Stimulated activated CD4-positive, alpha-beta T cell treated with anti-CD3 and anti-CD28 coated beads, Interleukin-15, amount 100 ng/mL, for 48 hours (primary cell): Measurements from ENCODE around the gene APH1B.
"Not testable (repeated sequence)": the region's sequence is repeated elsewhere in the genome, so short reads cannot be mapped to it uniquely, and the experiment has no call there.

Source experiments
- DNase-seq, 2 donors: peaks; one replicate each; pipeline ENCODE4 v3.0.0-alpha.2; 2020; ENCODE audit warnings: low read depth in 2 of 2

Gene APH1B

DNA sequence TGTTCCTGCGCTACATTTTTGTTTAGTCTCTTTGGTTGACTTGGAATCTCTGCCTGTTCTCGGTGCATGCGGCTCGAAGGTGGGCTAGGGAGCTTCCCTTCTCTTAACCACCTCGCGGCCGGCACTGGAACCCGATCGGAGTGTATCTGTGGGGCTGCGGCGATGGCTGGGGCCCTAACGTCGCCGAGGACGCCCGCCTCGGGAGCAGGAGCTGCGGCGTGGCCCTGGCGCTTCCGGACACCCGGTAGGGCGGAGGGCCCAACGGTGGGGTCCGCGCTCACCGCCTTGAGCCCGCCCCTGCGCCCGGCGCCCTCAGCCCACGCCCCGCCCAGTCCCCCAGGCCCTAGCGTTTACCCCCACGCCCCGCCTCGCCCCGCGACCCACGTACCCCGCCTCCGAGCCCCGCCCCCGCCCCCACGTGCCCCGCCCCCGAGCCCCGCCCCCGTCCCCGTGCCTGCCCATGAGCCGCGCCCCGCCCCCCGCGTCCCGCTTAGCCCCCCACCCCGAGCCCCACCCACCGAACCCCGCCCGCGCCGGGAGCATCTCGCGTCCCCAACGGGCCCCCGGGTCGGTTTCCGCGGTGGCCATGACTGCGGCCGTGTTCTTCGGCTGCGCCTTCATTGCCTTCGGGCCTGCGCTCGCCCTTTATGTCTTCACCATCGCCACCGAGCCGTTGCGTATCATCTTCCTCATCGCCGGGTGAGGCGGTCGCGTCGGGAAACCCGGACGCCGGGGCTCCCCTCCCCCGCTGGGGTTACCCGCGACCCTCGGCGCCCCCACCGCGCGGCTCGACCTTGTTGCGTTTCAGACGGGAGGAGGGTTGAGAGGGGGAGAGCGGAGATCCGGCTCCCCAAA, at the start of gene APH1B:
Gene APH1B, plus strand, starts transcription at position 568 of the 855 bp plus-strand sequence. Its CDS starts 19 bp downstream, at position 587.
- DNase-seq: peak; percentile 35 to 55

- DNase-seq: no peak
These were observed 49.7 kb upstream of the APH1B start for GRCh38 chr15:63227689-63228088.

DNA sequence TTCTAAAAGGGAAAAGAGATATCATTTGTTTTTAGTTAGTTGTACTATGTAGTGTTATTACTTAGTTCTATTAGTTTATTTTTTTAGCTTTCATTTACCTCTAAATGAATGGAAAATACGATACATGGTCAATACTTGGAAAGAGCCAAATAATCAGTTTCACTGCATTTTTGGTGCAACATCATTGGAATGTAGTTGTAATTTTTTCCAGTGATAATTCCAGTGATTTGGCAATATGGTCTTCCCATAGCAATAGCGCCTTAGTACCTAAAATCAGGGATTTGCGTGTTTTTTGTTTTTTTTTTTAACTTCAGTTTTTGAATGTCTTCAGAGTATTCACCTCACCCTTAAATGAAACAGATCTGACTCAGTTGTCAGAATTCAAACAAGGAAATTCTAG, 46.2 kb upstream of the APH1B start:
- no peak for DNase-seq

DNA sequence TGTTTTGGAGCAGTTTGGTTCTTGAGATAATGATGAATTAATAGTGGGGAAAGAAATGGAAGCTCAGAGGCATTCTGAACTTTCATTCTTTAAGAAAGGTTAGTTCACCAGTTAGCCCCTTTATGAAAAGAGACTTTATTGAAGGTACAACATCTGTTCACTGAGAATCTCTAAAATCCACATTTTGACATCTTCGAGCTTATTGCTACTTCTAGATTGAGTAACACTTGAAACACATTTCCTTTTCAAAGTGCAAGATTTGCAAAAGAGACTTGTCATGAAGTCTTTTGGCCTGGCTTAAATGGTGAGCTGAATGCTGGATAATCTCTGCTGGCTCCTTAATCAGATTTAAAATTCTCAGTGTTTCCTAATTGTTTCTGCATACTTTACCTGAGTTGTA, 45.7 kb upstream of the APH1B start:
- DNase-seq: no peak

DNA sequence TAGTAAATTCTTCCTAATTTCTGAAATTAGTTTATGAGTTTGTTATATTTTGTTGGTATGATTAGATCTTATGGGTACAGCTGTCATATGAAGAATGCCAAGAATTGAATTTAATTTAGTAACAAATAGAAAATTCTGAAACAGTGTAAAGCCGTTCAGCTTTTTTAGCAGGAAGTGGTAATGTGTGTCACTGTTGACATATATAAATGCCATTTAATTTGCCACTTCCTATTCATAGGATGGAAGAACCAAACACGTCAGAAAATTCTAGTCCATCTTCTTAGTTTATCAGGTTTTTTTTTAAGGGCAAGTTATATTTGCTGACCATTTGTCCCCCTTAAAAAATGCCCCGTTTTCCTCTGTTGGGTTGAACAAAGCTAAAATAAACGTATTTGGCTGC, 45.0 kb upstream of the APH1B start:
- no peak for DNase-seq

- DNase-seq: no peak
These were observed 44.5 kb upstream of the APH1B start for GRCh38 chr15:63232943-63233342.

DNA sequence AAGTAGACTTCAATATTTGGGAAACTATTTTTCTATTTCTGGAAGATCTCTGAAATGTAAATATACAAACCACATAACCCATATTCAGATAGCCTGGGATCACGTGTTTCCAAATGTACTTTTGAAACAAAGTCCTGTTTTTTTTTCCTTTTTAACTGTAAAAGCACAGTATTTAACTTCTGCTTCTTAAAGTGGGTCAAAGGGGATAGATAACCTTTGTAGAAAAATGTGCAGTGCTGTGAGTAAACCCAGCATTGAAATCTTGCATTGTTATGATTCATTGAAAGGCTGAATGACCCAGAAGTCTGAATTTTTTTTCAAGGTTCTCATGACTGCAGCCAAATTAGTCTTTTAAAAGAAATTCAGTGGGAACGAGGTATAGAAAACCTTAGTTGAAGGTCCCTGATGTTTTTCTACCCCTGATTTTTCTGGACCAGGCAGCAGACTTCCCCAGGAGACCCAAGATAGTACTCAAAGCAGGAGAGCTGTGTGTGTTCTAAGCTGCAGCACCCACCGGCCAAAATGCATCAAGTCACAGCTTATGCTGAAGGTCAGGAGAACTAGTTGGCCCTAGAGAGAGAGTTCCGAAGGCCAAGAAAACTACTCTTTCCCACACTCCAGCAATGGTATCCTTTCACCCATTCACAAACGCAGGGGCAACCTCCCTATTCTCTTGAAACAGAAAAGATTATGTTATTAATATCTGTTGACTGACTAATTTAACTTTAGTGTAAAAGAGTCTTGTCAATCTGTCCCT, 43.6 kb upstream of the APH1B start:
- DNase-seq: no peak

DNA sequence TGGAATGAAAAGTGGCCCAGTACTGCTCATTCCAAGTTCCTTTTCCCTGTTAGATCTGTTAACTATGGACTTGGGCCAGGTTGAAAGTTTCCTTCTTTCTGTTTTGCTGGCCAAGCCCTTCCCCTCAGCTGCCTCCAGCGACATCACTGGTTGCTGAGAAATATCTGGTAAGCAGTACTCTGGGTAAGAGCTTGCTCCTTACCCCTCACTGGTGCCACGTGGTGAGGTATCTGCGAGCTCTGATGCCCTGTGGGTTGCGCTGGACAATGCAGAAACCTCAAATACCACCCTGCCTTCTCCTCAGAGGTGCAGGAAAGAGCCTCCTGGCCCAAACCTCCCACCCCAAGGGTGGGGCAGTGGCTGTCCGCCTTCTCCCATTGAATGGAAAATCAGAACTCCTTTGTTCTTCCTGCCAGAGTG, 42.9 kb upstream of the APH1B start:
- DNase-seq: no peak

GRCh38 chr15:63236272-63236671, 41.1 kb upstream of the APH1B start:
- DNase-seq: no peak

GRCh38 chr15:63237086-63237485, 40.3 kb upstream of the APH1B start:
- not testable (repeated sequence) for DNase-seq

- DNase-seq: no peak
These were observed 39.2 kb upstream of the APH1B start for GRCh38 chr15:63238171-63238570.

GRCh38 chr15:63238796-63239195, 38.6 kb upstream of the APH1B start:
- no peak for DNase-seq

GRCh38 chr15:63240109-63240508, 37.3 kb upstream of the APH1B start:
- DNase-seq: no peak

GRCh38 chr15:63241316-63241715, 36.1 kb upstream of the APH1B start:
- DNase-seq: no peak

DNA sequence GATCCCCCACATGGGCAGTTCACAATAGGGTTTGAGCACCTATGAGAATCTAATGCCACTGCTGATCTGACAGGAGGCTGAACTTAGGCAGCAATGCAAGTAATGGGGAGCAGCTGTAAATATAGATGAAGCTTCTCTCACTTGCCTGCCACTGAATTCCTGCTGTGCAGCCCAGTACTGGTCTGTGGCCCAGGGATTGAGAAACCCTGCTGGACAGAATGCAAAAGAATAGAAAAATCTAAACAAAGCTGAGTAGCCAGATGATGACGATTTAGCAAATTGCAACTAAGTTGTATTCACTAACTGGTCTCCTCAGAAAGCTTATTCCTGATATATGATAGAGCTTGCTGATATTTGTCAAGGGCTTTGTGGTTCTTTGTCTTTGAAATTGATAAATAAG, 34.3 kb upstream of the APH1B start:
- DNase-seq: no peak

DNA sequence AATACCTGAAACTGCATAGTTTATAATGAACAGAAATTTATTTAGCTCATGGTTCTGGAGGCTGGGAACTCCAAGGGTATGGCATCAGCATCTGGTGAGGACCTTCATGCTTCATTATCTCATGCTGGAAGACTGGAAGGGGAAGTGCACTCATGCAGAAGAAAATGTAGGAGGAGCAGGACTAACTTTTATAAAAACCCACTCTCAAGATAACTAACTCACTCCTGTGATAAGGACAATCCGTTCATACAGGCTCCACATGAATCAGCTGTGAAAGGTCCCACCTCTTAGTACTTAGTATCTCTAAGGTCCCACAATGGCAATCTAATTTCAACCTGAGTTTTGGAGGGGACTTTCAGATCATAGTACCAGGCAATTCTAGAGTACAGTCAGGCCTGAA, 33.6 kb upstream of the APH1B start:
- no peak for DNase-seq

GRCh38 chr15:63244399-63244798, 33.0 kb upstream of the APH1B start:
- no peak for DNase-seq

- DNase-seq: no peak
These were observed 32.3 kb upstream of the APH1B start for GRCh38 chr15:63244976-63245645.

DNA sequence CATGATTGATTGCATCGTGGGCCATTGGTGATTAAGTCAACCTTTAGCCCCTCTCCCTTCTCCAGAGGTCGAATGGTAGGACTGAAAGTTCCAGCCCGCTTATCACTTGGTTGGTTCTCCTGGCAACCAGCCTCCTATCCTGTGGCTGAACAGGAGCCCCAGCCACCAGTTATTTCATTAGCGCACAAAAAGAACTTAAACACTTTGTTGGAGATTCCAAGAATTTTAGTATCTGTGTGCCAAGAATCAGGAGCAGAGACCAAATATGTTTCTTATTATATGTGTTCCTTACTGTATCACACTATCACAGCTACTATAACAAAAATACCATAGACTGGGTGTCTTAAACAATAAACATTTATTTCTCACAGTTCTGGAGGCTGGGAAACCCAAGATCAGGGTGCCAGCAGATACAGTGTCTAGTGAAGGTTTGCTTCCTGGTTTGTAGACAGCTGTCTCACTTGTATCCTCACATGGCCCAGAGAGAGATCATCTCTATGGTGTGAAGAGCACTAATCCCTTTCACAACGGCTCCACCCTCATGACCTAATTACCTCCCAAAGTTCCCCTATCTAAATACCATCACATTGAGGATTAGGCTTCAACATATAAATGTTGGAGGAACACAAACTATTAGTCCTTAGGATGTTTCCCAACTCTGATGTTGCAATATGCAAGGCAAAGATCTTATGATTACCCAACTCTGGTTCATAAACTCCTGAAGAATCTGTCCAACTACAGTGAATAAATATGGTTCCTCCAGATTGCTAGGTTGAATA, 30.5 kb upstream of the APH1B start:
- no peak for DNase-seq

GRCh38 chr15:63250312-63250965, 27.0 kb upstream of the APH1B start:
- no peak for DNase-seq

DNA sequence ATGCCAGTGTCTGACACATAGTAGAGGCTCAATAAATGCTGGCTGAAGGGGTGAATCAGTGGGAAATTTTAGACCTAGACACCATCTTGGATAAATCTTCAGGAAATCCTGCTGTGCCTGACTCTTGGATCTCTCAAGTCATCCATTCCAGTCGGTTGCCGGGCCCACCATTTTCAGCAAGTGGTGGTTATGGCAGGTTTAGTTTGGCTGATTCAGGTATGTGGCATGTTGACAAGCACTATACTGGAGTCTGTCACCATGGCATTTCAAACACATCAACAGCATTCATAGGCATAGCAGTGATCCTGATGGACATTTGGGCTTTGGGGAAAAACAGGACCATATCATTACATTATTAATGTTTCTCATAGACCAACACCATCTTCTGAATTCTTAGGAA, 25.7 kb upstream of the APH1B start:
- no peak for DNase-seq
